Measurements from ENCODE around the gene DEPDC5. TPM values are rescaled to one million over a fixed set of nuclear protein-coding genes. Genes with fewer than 3 reads are reported as not detected.

DEPDC5 gene
- total and polyA plus RNA-seq, 9 of the 15 experiments (the other 6 are each of a cell fraction or from before 2014, with no cell fraction given): 2.3 to 12.3 (median 10.7) TPM

- TF ChIP-seq RREB1 (CRISPR knock-in tag; IDR thresholded peaks at IDR 0.05) (no peak), ZNF589 (CRISPR knock-in tag; IDR thresholded peaks at IDR 0.05; ENCODE audit: low read depth) (no peak), ZNF644 (tag; IDR thresholded peaks at IDR 0.05; ENCODE audit: low read depth) (no peak), RBFOX2 (IDR thresholded peaks at IDR 0.05; ENCODE audit: low read depth, low read length) (no peak)
These were observed 180.1 kb downstream of the DEPDC5 start (continued) for GRCh38 chr22:31933816-31934482.

Data from K562 (cell line).